Erythroblast (primary cell): ENCODE data around the gene FERD3L.

ENCODE experiments used
- GATA1 ChIP-seq: IDR thresholded peaks from 2 replicates; pipeline ENCODE4 v1.6.1; 2011; ENCODE audit warnings: low read depth, mild to moderate bottlenecking, control low read depth, low read length, moderate library complexity
- POLR2A ChIP-seq: IDR thresholded peaks from 2 replicates; pipeline ENCODE4 v1.6.1; 2011; ENCODE audit warnings: mild to moderate bottlenecking, low read length

GRCh38 chr7:19097165-19098055 lies 47.8 kb downstream of the FERD3L start:
- TF ChIP-seq POLR2A (no peak), GATA1 (no peak)
